ENCODE results near the gene ETV4.

- TF ChIP-seq CTCF (IDR thresholded peaks at IDR 0.05) (no peak), EZH2 (IDR thresholded peaks at IDR 0.05; ENCODE audit: borderline replicate concordance, insufficient read depth, low read depth, low read length, poor library complexity, severe bottlenecking) (no peak)
Observed at GRCh38 chr17:43528319-43528987, 17.7 kb downstream of the ETV4 start.
